HFFc6 (cell line): Measurements from ENCODE around the gene FAM13B. TPM values are rescaled to one million over a fixed set of nuclear protein-coding genes. Genes with fewer than 3 reads are reported as not detected.
"Not testable (repeated sequence)": the region's sequence is repeated elsewhere in the genome, so short reads cannot be mapped to it uniquely, and the experiment has no call there.

Experiments used
- DNase-seq: peaks from one replicate; pipeline ENCODE4 v3.0.0-alpha.2; 2018
- H3K27ac Mint-ChIP-seq: 2 replicates; pipeline ENCODE4 v1.8.0; 2020; ENCODE audit warnings: mild to moderate bottlenecking, mixed read lengths
- H3K27me3 Mint-ChIP-seq: 2 replicates; pipeline ENCODE4 v1.8.0; 2021; ENCODE audit warnings: mild to moderate bottlenecking, moderate library complexity, mixed read lengths; ENCODE audit not compliant: insufficient read depth
- H3K36me3 Mint-ChIP-seq: 2 replicates; pipeline ENCODE4 v1.8.0; 2021; ENCODE audit warnings: low read depth, mixed read lengths
- H3K4me1 Mint-ChIP-seq: 2 replicates; pipeline ENCODE4 v1.8.0; 2020; ENCODE audit warnings: low read depth, mixed read lengths
- H3K4me3 Mint-ChIP-seq: 2 replicates; pipeline ENCODE4 v1.8.0; 2020; ENCODE audit warnings: mild to moderate bottlenecking, moderate library complexity, mixed read lengths
- H3K9me3 Mint-ChIP-seq: 2 replicates; pipeline ENCODE4 v1.8.0; 2020; ENCODE audit warnings: mild to moderate bottlenecking, mixed read lengths
- total RNA-seq, 6 experiments: library from RNA; stranded (reverse); fragmentation: NEBNext Ultra II Directional; extraction: Animal tissue kit (Norgen Biotek cat#: 25700); gene quantifications; 2 replicates in 1 of 6; 3 replicates in 5 of 6; pipeline ENCODE4 v1.2.3, GENCODE V29; 2021
- TF ChIP-seq, protein P1 (sequence below): fragments of 200-600 bp; sonication (generic); IDR thresholded peaks from 2 replicates; pipeline ENCODE4 v1.5.0; 2021; ENCODE audit warnings: antibody characterized with exemption, mild to moderate bottlenecking

FAM13B gene
- total RNA-seq, 6 experiments from 2014 or later, result 27.5 to 38.2 (median 31.8) TPM

DNA sequence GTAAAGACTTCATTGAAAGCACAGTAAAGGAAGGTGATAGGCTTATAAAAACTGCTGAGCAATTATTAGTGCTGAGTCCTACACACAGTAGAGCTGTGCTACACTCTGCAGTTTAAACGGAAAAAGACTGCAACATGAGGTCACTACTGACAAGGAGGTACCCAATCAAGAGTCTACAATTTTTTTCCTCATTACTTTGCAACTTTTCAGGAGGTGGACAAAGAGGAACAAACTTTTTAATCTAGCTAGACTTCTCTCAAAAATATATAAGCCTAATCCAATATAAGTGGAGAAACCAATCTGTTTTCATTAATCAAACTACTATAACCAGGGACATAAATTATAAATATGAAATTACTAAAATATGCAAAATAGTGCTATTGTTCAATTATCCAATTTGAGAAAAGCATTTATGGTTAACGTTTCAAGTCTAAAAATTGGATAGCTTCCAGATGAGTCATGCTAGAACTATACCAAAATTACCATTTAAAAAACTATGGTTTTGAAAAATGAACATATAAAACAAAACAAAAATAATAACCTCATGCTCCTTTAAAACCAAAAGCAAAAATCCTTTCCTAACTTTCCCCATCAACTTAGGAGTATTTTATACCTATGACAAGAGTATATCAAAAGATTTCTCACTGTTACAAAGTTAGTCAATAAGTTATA, 37.7 kb downstream of the FAM13B start:
- Mint-ChIP-seq H3K9me3 (peaks cover 10% of the 10 kb centered on the region; the same call in 1 of the 2 replicates), H3K36me3 (peaks cover 29% of the 10 kb centered on the region), H3K4me1 (peaks cover 56% of the 10 kb centered on the region), H3K4me3 (no peak overlapping the region), H3K27me3 (no peaks in the 10 kb centered on the region), H3K27ac (peak overlapping the region; percentile 33; the same call in 1 of the 2 replicates)
- DNase-seq, result peak; percentile 22
- TF ChIP-seq, protein P1, sequence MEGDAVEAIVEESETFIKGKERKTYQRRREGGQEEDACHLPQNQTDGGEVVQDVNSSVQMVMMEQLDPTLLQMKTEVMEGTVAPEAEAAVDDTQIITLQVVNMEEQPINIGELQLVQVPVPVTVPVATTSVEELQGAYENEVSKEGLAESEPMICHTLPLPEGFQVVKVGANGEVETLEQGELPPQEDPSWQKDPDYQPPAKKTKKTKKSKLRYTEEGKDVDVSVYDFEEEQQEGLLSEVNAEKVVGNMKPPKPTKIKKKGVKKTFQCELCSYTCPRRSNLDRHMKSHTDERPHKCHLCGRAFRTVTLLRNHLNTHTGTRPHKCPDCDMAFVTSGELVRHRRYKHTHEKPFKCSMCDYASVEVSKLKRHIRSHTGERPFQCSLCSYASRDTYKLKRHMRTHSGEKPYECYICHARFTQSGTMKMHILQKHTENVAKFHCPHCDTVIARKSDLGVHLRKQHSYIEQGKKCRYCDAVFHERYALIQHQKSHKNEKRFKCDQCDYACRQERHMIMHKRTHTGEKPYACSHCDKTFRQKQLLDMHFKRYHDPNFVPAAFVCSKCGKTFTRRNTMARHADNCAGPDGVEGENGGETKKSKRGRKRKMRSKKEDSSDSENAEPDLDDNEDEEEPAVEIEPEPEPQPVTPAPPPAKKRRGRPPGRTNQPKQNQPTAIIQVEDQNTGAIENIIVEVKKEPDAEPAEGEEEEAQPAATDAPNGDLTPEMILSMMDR, result no peak

GRCh38 chr5:137994556-137994955, 38.3 kb downstream of the FAM13B start:
- H3K27ac Mint-ChIP-seq, result no peak overlapping the region
- H3K9me3 Mint-ChIP-seq, result peaks cover 10% of the 10 kb centered on the region; the same call in 1 of the 2 replicates
- peaks cover 49% of the 10 kb centered on the region for H3K4me1 Mint-ChIP-seq
- H3K4me3 Mint-ChIP-seq, result no peak overlapping the region
- DNase-seq, result no peak
- H3K36me3 Mint-ChIP-seq, result peaks cover 26% of the 10 kb centered on the region
- TF ChIP-seq, protein P1, result no peak
- H3K27me3 Mint-ChIP-seq, result no peaks in the 10 kb centered on the region

DNA sequence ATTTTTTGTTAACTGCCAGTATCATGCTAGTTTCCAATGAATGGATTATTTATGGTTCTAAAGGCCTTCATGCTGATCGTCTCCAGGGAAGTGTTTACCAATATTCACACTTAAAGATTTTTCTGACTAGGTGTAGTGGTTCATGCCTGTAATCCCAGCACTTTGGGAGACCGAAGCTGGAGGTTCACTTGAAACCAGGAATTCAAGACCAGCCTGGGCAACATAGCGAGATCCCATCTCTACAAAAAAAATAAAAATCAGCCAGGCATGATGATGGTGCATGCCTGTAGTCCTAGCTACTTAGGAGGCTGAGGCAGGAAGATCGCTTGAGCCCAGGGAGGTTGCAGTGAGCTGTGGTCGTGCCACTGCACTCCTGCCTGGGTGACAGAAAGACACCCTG, 43.5 kb downstream of the FAM13B start:
- H3K27me3 Mint-ChIP-seq, result no peaks in the 10 kb centered on the region
- H3K4me1 Mint-ChIP-seq, result peaks cover 9% of the 10 kb centered on the region
- no peaks in the 10 kb centered on the region for H3K9me3 Mint-ChIP-seq
- H3K36me3 Mint-ChIP-seq, result peaks cover 10% of the 10 kb centered on the region
- TF ChIP-seq, protein P1, result no peak
- H3K27ac Mint-ChIP-seq, result no peak overlapping the region
- DNase-seq, result no peak
- H3K4me3 Mint-ChIP-seq, result no peak overlapping the region

DNA sequence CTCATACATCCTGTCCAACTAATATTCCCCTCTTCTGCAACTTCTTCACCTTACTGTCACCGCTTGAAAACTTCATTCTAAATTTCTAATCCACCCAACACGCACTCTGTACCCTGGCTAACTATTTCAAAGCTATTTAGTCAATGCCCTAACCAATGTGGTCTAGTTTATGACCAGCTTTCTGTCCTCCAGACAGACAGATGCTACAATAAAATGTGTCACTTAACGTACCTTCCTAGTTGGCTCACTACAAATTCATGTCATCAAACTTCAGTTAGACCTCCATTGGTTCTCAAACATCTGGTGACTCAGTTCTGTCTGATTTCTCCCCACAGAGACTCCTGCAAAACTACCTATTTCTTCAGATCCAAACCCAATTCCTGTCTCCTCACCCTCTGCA, 57.7 kb downstream of the FAM13B start:
- Mint-ChIP-seq H3K27ac (no peak overlapping the region), H3K4me1 (no peaks in the 10 kb centered on the region), H3K36me3 (peaks cover 53% of the 10 kb centered on the region), H3K4me3 (no peak overlapping the region), H3K9me3 (no peaks in the 10 kb centered on the region), H3K27me3 (no peaks in the 10 kb centered on the region; the same call in 1 of the 2 replicates)
- no peak for DNase-seq
- TF ChIP-seq, protein P1, result no peak

- not testable (repeated sequence) for H3K4me3 Mint-ChIP-seq, H3K27ac Mint-ChIP-seq
Measured at GRCh38 chr5:137970384-137970783, 62.5 kb downstream of the FAM13B start.

GRCh38 chr5:137960819-137961218, 72.1 kb downstream of the FAM13B start:
- Mint-ChIP-seq H3K4me3 (no peak overlapping the region), H3K27ac (no peak overlapping the region), H3K27me3 (peaks cover 3% of the 10 kb centered on the region), H3K4me1 (peaks cover 18% of the 10 kb centered on the region), H3K36me3 (peaks cover 19% of the 10 kb centered on the region), H3K9me3 (no peaks in the 10 kb centered on the region)
- TF ChIP-seq, protein P1, result no peak
- DNase-seq, result no peak

More at GRCh38 chr5:137970384-137970783, 62.5 kb downstream of the FAM13B start:
- H3K27me3 Mint-ChIP-seq, DNase-seq, H3K4me1 Mint-ChIP-seq, H3K9me3 Mint-ChIP-seq: not testable (repeated sequence)
- peaks cover 33% of the 10 kb centered on the region for H3K36me3 Mint-ChIP-seq
